Gastrocnemius medialis (tissue), 4 donors: ENCODE measurements around the gene WDR5.
"Not testable (repeated sequence)": the region's sequence is repeated elsewhere in the genome, so short reads cannot be mapped to it uniquely, and the experiment has no call there.

Experiments used
- POLR2A ChIP-seq, 2 donors: fragments of 450-650 bp; IDR thresholded peaks; one replicate each; pipeline ENCODE4 v1.6.1; 2017; ENCODE audit warnings: antibody characterized with exemption in 2 of 2, mild to moderate bottlenecking in 2 of 2, moderate library complexity in 2 of 2
- TF ChIP-seq, protein P1 (sequence below), 5 experiments: fragments of 450-650 bp in 3 of 5; fragments of 200-600 bp in 2 of 5; sonication (generic) in 2 of 5; IDR thresholded peaks in 4 of 5; conservative IDR thresholded peaks in 1 of 5; 1 replicate in 4 of 5; 2 replicates in 1 of 5; pipeline ENCODE4 v1.5.1; 2016 to 2019; ENCODE audit warnings: antibody characterized with exemption in 5 of 5, mild to moderate bottlenecking in 3 of 5, moderate library complexity in 3 of 5

DNA sequence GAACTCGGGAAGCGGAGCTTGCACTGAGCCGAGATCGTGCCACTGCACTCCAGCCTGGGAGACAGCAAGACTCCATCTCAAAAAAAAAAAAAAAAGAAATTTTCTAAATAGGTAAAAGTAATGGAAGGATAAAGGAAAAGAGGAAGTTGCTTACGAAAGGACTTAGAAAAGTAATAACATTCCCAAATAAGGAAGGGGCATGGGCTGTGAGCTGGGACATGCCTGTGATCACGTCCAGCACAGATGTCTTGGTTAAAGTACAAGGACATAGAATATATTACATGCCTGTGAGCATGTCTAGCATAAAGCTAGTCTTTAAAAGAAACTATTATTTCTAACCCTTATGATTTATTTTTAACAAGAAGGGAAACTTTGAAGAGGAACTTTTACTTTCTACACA lies 34.7 kb upstream of the WDR5 start:
- TF ChIP-seq, protein P1, sequence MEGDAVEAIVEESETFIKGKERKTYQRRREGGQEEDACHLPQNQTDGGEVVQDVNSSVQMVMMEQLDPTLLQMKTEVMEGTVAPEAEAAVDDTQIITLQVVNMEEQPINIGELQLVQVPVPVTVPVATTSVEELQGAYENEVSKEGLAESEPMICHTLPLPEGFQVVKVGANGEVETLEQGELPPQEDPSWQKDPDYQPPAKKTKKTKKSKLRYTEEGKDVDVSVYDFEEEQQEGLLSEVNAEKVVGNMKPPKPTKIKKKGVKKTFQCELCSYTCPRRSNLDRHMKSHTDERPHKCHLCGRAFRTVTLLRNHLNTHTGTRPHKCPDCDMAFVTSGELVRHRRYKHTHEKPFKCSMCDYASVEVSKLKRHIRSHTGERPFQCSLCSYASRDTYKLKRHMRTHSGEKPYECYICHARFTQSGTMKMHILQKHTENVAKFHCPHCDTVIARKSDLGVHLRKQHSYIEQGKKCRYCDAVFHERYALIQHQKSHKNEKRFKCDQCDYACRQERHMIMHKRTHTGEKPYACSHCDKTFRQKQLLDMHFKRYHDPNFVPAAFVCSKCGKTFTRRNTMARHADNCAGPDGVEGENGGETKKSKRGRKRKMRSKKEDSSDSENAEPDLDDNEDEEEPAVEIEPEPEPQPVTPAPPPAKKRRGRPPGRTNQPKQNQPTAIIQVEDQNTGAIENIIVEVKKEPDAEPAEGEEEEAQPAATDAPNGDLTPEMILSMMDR (IDR thresholded peaks at IDR 0.05 in 4 of 5, conservative IDR thresholded peaks at IDR 0.05 in 1 of 5), result not testable (repeated sequence)
- not testable (repeated sequence) for TF ChIP-seq POLR2A (IDR thresholded peaks at IDR 0.05)
